GM13976 (cell line): ENCODE measurements around the gene MILR1.

Experiments used
- DNase-seq: peaks from one replicate; pipeline ENCODE4 v3.0.0; 2012; ENCODE audit warnings: low spot score
- in situ Hi-C: fragments of 300-500 bp; cut with MboI; formaldehyde crosslinking; loops from one replicate; pipeline ENCODE4 v1.12.0; 2022; ENCODE audit warnings: low sequenced_read_pairs, mixed read lengths, inconsistent platforms; ENCODE audit not compliant: unreplicated experiment
- TF ChIP-seq, protein P1 (sequence below): IDR thresholded peaks from 2 replicates; pipeline ENCODE4 v1.5.1; 2012; ENCODE audit warnings: borderline replicate concordance, mild to moderate bottlenecking; ENCODE audit not compliant: insufficient read depth; ENCODE audit errors: extremely low read depth, missing control alignments, control extremely low read depth

MILR1 gene

GRCh38 chr17:64471440-64471839 is 22.5 kb downstream of the MILR1 start:
- in situ Hi-C loops, result no loop called here

DNA sequence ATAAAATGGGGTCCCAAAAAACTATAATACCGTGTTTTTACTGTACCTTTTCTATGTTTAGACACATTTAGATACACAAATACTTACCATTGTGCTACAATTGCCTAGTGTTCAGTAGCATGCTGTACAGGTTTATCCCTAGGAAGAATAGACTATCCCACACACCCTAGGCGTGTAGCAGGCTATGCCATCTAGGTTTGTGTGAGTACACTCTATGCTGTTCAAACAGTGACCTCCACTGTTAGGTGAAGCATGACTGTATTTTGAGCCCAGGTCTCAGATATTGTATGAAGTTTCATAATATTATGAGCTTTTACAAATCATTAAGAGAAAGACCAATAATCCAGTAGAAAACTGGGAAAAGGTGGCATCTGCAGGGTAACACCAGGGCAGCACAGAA is 23.6 kb downstream of the MILR1 start:
- DNase-seq, result no peak
- TF ChIP-seq, protein P1, sequence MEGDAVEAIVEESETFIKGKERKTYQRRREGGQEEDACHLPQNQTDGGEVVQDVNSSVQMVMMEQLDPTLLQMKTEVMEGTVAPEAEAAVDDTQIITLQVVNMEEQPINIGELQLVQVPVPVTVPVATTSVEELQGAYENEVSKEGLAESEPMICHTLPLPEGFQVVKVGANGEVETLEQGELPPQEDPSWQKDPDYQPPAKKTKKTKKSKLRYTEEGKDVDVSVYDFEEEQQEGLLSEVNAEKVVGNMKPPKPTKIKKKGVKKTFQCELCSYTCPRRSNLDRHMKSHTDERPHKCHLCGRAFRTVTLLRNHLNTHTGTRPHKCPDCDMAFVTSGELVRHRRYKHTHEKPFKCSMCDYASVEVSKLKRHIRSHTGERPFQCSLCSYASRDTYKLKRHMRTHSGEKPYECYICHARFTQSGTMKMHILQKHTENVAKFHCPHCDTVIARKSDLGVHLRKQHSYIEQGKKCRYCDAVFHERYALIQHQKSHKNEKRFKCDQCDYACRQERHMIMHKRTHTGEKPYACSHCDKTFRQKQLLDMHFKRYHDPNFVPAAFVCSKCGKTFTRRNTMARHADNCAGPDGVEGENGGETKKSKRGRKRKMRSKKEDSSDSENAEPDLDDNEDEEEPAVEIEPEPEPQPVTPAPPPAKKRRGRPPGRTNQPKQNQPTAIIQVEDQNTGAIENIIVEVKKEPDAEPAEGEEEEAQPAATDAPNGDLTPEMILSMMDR, result no peak
- in situ Hi-C loops, result no loop called here

More at GRCh38 chr17:64471440-64471839, 22.5 kb downstream of the MILR1 start:
- DNase-seq, result no peak
- TF ChIP-seq, protein P1, result no peak

GRCh38 chr17:64477849-64478248 is 28.9 kb downstream of the MILR1 start:
- TF ChIP-seq, protein P1, result no peak
- DNase-seq, result no peak
- in situ Hi-C loops, result no loop called here

GRCh38 chr17:64480951-64481350 is 32.0 kb downstream of the MILR1 start:
- in situ Hi-C loops, result no loop called here
- DNase-seq, result no peak

GRCh38 chr17:64484380-64484779 is 35.5 kb downstream of the MILR1 start:
- in situ Hi-C loops, result no loop called here
- TF ChIP-seq, protein P1, result no peak

More at GRCh38 chr17:64480951-64481350, 32.0 kb downstream of the MILR1 start:
- TF ChIP-seq, protein P1, result no peak

GRCh38 chr17:64488301-64488700 is 39.4 kb downstream of the MILR1 start:
- TF ChIP-seq, protein P1, result no peak
- no peak for DNase-seq
- in situ Hi-C loops, result no loop called here

More at GRCh38 chr17:64484380-64484779, 35.5 kb downstream of the MILR1 start:
- no peak for DNase-seq
